ENCODE data around the gene FRA10AC1.

The FRA10AC1 gene

DNA sequence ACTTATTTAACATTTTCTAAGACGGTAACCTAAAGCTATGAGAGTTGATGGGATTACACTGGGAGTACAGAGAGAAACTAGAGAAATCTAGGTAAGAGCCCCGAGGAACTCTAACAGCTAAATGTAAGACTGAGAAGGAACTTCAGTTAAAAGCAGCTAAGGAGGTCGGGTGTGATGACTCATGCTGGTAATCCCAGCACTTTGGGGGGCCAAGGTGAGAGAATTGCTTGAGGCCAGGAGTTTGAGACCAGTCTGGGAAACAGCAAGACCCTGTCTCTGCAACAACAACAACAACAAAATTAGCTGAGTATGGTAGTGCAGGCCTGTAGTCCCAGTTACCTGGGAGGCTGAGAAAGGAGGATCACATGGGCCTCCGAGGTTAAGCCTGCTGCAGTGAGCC lies 24.0 kb downstream of the FRA10AC1 start:
- no peak for DNase-seq
- Histone ChIP-seq H3K4me1 (ENCODE audit: control insufficient read depth, insufficient read depth, low read length, poor library complexity, severe bottlenecking) (no peaks in the 10 kb centered on the region), H3K36me3 (ENCODE audit: control insufficient read depth, insufficient read depth, low read length) (peaks cover 36% of the 10 kb centered on the region), H3K4me3 (ENCODE audit: insufficient read depth, low read depth, low read length, poor library complexity, severe bottlenecking) (no peak overlapping the region), H3K27ac (ENCODE audit: insufficient read depth, low read length, poor library complexity, severe bottlenecking) (no peak overlapping the region), H3K9me3 (ENCODE audit: control insufficient read depth, low read length) (no peaks in the 10 kb centered on the region), H3K27me3 (replicated peaks; ENCODE audit: control insufficient read depth, insufficient read depth, low read length, poor library complexity, severe bottlenecking) (no peaks in the 10 kb centered on the region)

DNA sequence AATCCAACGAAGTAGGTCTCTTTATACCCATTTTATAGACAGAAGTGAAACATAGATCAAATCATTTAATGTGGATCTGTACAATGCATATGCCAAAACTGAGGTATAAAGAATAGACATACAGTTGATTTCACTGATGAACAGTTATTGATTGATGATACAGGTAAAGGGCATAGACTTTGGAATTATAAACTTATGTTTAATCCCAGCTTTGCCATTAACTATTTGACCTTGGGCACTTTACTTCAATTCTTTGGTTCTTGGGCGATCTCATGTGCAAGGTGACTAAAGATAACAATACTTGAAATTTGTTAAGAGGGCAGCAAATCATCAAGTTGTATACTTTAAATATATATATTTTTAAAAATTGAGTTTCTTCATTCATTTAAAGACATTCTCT lies 28.6 kb downstream of the FRA10AC1 start:
- Histone ChIP-seq H3K36me3 (ENCODE audit: control insufficient read depth, insufficient read depth, low read length) (peaks cover 22% of the 10 kb centered on the region), H3K27ac (ENCODE audit: insufficient read depth, low read length, poor library complexity, severe bottlenecking) (no peak overlapping the region), H3K4me1 (ENCODE audit: control insufficient read depth, insufficient read depth, low read length, poor library complexity, severe bottlenecking) (no peaks in the 10 kb centered on the region), H3K27me3 (replicated peaks; ENCODE audit: control insufficient read depth, insufficient read depth, low read length, poor library complexity, severe bottlenecking) (no peaks in the 10 kb centered on the region), H3K9me3 (ENCODE audit: control insufficient read depth, low read length) (no peaks in the 10 kb centered on the region), H3K4me3 (ENCODE audit: insufficient read depth, low read depth, low read length, poor library complexity, severe bottlenecking) (no peak overlapping the region)
- no peak for DNase-seq

DNA sequence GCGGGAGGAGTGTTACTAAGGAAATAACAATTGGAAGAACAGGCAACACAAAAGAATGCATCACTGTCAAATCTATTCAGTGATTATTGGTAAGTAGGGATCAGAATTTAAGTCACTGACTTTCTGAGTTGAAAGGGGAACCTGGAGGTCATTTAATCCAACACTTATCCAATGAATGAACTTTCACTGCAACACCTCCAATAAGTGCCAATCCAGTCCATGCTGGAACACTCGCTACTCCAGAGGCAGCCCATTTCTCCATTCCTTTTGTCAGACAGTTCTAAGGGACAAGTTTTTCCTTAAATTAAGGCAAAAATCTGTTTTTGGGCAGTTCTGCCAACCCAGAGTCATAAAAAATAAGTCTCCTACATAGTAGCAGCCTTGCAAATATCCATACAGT lies 29.5 kb downstream of the FRA10AC1 start:
- Histone ChIP-seq H3K4me1 (ENCODE audit: control insufficient read depth, insufficient read depth, low read length, poor library complexity, severe bottlenecking) (no peaks in the 10 kb centered on the region), H3K27ac (ENCODE audit: insufficient read depth, low read length, poor library complexity, severe bottlenecking) (no peak overlapping the region), H3K27me3 (replicated peaks; ENCODE audit: control insufficient read depth, insufficient read depth, low read length, poor library complexity, severe bottlenecking) (no peaks in the 10 kb centered on the region), H3K9me3 (ENCODE audit: control insufficient read depth, low read length) (no peaks in the 10 kb centered on the region), H3K36me3 (ENCODE audit: control insufficient read depth, insufficient read depth, low read length) (peaks cover 18% of the 10 kb centered on the region), H3K4me3 (ENCODE audit: insufficient read depth, low read depth, low read length, poor library complexity, severe bottlenecking) (no peak overlapping the region)
- no peak for DNase-seq

DNA sequence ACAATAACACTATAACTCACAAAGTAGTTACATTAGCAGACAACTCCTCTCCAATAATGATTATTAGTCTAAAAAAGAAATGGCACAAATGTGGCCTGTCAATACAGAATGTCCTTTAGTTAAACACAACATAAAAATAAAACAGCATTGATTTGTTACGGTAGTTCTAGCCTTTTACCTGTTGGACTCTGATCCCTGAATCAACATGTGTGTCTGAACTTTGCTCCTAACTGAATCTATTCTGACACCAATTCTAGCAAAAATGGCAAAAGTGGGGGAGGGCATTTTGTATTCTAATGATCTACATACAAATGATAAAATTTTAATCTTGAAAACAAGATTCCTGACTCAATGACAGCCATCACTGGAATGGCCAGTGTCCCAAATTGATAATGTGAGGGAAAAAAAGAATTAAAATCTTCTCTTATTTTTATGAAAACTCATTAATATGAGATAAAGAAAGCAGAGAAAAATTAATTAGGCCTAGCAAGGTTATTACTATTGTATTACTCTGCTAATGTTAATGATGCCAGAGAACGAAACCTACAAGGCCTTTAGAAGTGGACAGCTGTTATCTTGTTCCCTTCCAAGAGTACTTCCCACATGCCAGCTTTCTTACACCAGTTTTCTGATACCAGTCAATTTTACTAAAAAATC lies 30.2 kb downstream of the FRA10AC1 start:
- Histone ChIP-seq H3K4me1 (ENCODE audit: control insufficient read depth, insufficient read depth, low read length, poor library complexity, severe bottlenecking) (no peaks in the 10 kb centered on the region), H3K27ac (ENCODE audit: insufficient read depth, low read length, poor library complexity, severe bottlenecking) (no peak overlapping the region), H3K4me3 (ENCODE audit: insufficient read depth, low read depth, low read length, poor library complexity, severe bottlenecking) (no peak overlapping the region), H3K36me3 (ENCODE audit: control insufficient read depth, insufficient read depth, low read length) (peaks cover 22% of the 10 kb centered on the region), H3K27me3 (replicated peaks; ENCODE audit: control insufficient read depth, insufficient read depth, low read length, poor library complexity, severe bottlenecking) (no peaks in the 10 kb centered on the region), H3K9me3 (ENCODE audit: control insufficient read depth, low read length) (no peaks in the 10 kb centered on the region)
- DNase-seq = no peak

DNA sequence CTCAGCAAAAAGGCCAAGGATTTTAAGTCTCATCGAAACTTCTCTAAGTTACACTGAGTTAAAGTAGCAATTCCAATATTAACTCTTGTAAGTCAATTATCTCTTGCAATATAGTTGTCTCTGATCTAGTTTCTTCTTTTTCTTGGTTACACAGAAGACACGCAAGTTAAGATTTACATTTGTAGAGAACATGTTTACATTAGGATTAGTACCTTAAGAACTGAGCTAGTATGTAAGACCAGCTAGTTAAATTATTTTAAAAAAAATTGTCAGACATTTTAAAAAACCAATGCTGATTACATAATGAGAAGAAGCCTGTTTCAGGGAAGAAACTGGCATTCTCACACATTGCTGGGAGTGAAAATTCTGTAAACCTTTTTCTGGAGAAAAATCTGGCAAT lies 31.4 kb downstream of the FRA10AC1 start:
- no peak for DNase-seq
- Histone ChIP-seq H3K36me3 (ENCODE audit: control insufficient read depth, insufficient read depth, low read length) (peaks cover 22% of the 10 kb centered on the region), H3K27ac (ENCODE audit: insufficient read depth, low read length, poor library complexity, severe bottlenecking) (no peak overlapping the region), H3K9me3 (ENCODE audit: control insufficient read depth, low read length) (no peaks in the 10 kb centered on the region), H3K27me3 (replicated peaks; ENCODE audit: control insufficient read depth, insufficient read depth, low read length, poor library complexity, severe bottlenecking) (no peaks in the 10 kb centered on the region), H3K4me3 (ENCODE audit: insufficient read depth, low read depth, low read length, poor library complexity, severe bottlenecking) (no peak overlapping the region), H3K4me1 (ENCODE audit: control insufficient read depth, insufficient read depth, low read length, poor library complexity, severe bottlenecking) (no peaks in the 10 kb centered on the region)

DNA sequence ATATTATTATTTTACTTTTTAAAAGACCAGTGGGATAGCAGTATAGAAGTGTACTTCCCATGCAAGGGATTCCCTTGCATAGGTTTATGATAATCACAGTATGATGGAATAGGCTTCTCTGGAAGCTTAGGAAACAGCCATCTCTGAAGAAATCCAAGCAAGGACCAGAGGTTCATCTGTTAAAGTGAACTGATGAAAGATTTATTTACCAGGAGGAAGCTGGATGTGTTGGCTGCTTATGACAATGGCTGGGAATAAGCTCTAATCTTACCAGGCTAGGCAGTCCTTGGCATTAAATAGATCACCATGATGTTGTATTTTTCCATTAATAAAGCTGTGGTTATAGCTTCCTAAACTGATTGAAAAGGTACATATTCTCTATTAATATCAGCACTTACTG lies 32.0 kb downstream of the FRA10AC1 start:
- Histone ChIP-seq H3K4me3 (ENCODE audit: insufficient read depth, low read depth, low read length, poor library complexity, severe bottlenecking) (no peak overlapping the region), H3K27ac (ENCODE audit: insufficient read depth, low read length, poor library complexity, severe bottlenecking) (no peak overlapping the region), H3K4me1 (ENCODE audit: control insufficient read depth, insufficient read depth, low read length, poor library complexity, severe bottlenecking) (no peaks in the 10 kb centered on the region), H3K36me3 (ENCODE audit: control insufficient read depth, insufficient read depth, low read length) (peaks cover 22% of the 10 kb centered on the region), H3K9me3 (ENCODE audit: control insufficient read depth, low read length) (no peaks in the 10 kb centered on the region), H3K27me3 (replicated peaks; ENCODE audit: control insufficient read depth, insufficient read depth, low read length, poor library complexity, severe bottlenecking) (no peaks in the 10 kb centered on the region)
- DNase-seq = no peak

DNA sequence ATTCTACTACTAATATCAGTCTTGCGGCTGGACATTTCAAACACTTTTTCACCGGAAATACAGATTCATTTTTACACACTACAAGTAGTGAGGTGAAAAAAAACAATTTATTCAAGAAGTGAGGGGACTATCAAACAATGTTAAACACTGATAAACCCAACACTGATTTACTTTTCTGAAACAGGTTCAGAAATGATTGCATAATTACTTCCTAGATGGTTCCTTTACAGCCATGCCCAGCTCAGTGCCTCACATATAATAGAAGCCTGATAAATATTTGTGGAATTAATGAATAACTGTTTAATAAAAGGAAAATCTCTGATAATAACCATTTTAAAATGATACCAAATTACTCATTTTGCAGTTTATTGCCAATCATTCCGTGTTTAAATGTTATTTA lies 34.6 kb downstream of the FRA10AC1 start:
- no peak overlapping the region for H3K4me3 ChIP-seq (ENCODE audit: insufficient read depth, low read depth, low read length, poor library complexity, severe bottlenecking)
- H3K36me3 ChIP-seq (ENCODE audit: control insufficient read depth, insufficient read depth, low read length) = peaks cover 25% of the 10 kb centered on the region
- no peaks in the 10 kb centered on the region for H3K9me3 ChIP-seq (ENCODE audit: control insufficient read depth, low read length)
- no peaks in the 10 kb centered on the region for H3K27me3 ChIP-seq (replicated peaks; ENCODE audit: control insufficient read depth, insufficient read depth, low read length, poor library complexity, severe bottlenecking)
- H3K4me1 ChIP-seq (ENCODE audit: control insufficient read depth, insufficient read depth, low read length, poor library complexity, severe bottlenecking) = no peaks in the 10 kb centered on the region
- no peak overlapping the region for H3K27ac ChIP-seq (ENCODE audit: insufficient read depth, low read length, poor library complexity, severe bottlenecking)
- no peak for DNase-seq

DNA sequence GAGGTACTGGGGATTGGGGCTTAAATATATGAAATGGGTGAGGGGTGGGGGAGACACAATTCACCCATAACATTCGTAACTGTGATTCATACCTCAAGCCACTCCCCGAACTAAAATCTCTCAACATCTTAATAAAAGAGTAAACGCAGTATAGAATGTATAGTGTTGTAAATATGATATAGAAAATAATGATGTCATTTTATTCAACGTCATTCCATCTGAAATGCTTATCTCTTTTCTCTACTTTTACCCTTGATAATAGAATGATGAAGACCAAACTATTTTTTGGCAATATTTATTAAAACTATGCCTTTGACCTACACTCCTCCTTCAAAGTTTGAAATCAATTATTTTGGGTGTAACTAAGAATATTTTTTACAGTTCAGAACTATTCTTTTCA lies 36.4 kb downstream of the FRA10AC1 start:
- H3K4me1 ChIP-seq (ENCODE audit: control insufficient read depth, insufficient read depth, low read length, poor library complexity, severe bottlenecking) = no peaks in the 10 kb centered on the region
- no peak overlapping the region for H3K4me3 ChIP-seq (ENCODE audit: insufficient read depth, low read depth, low read length, poor library complexity, severe bottlenecking)
- H3K27ac ChIP-seq (ENCODE audit: insufficient read depth, low read length, poor library complexity, severe bottlenecking) = no peak overlapping the region
- no peaks in the 10 kb centered on the region for H3K9me3 ChIP-seq (ENCODE audit: control insufficient read depth, low read length)
- no peaks in the 10 kb centered on the region for H3K27me3 ChIP-seq (replicated peaks; ENCODE audit: control insufficient read depth, insufficient read depth, low read length, poor library complexity, severe bottlenecking)
- H3K36me3 ChIP-seq (ENCODE audit: control insufficient read depth, insufficient read depth, low read length) = peaks cover 25% of the 10 kb centered on the region
- DNase-seq = no peak

DNA sequence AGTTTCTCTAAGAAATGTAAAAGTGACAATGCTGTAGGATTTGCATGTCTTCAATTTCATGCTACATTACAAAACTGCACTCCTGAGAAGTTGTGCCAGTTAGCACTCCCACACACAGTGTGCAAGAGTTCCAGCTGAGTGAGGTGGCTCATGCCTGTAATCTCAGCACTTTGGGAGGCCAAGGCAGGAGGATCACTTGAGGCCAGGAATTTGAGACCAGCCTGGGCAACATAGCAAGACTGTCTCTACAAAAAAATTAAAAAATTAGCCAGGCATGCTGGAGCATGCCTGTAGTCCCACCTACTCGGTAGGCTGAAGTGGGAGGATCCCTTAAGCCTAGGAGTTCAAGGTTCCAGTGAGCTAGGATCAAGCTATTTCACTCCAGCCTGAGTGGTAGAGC lies 44.6 kb downstream of the FRA10AC1 start:
- H3K27ac ChIP-seq (ENCODE audit: insufficient read depth, low read length, poor library complexity, severe bottlenecking) = no peak overlapping the region
- H3K9me3 ChIP-seq (ENCODE audit: control insufficient read depth, low read length) = no peaks in the 10 kb centered on the region
- H3K27me3 ChIP-seq (replicated peaks; ENCODE audit: control insufficient read depth, insufficient read depth, low read length, poor library complexity, severe bottlenecking) = no peaks in the 10 kb centered on the region
- H3K4me3 ChIP-seq (ENCODE audit: insufficient read depth, low read depth, low read length, poor library complexity, severe bottlenecking) = no peak overlapping the region
- H3K36me3 ChIP-seq (ENCODE audit: control insufficient read depth, insufficient read depth, low read length) = no peaks in the 10 kb centered on the region
- no peak for DNase-seq
- no peaks in the 10 kb centered on the region for H3K4me1 ChIP-seq (ENCODE audit: control insufficient read depth, insufficient read depth, low read length, poor library complexity, severe bottlenecking)

DNA sequence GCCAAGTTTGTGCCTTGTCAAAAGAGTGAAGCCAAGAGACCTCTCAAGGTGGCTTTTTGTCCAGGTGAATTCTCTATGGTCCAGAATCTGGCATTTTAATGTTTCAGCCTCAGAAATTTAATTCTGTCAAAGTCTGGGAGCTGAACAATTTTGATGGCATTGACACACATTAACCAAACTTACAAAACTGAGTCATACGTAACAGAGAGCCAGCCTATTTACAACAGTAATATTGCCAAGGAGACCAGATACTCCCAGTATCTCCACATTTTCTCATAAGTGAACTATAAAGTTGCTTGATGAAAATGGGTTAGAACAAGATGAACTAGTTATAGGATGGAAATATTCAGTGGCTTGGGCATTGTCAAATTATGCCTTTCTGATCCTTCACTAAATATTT lies 46.2 kb downstream of the FRA10AC1 start:
- Histone ChIP-seq H3K27ac (ENCODE audit: insufficient read depth, low read length, poor library complexity, severe bottlenecking) (no peak overlapping the region), H3K36me3 (ENCODE audit: control insufficient read depth, insufficient read depth, low read length) (no peaks in the 10 kb centered on the region), H3K9me3 (ENCODE audit: control insufficient read depth, low read length) (no peaks in the 10 kb centered on the region), H3K4me1 (ENCODE audit: control insufficient read depth, insufficient read depth, low read length, poor library complexity, severe bottlenecking) (no peaks in the 10 kb centered on the region), H3K4me3 (ENCODE audit: insufficient read depth, low read depth, low read length, poor library complexity, severe bottlenecking) (no peak overlapping the region), H3K27me3 (replicated peaks; ENCODE audit: control insufficient read depth, insufficient read depth, low read length, poor library complexity, severe bottlenecking) (no peaks in the 10 kb centered on the region)
- DNase-seq = no peak

Measured in effector memory CD4-positive, alpha-beta T cell (primary cell).